HG03469 (cell line): ENCODE results near the gene MORC1.

Source experiments
- ATAC-seq: cut with Tn5 transposase; IDR thresholded peaks from one replicate; pipeline ENCODE4 v1.9.1; 2021; ENCODE audit warnings: mild to moderate bottlenecking, moderate library complexity, moderate number of reproducible peaks; ENCODE audit not compliant: unreplicated experiment

MORC1 gene

GRCh38 chr3:108947855-108948254 is 170.1 kb downstream of the MORC1 start:
- no peak for ATAC-seq

- no peak for ATAC-seq
Measured at GRCh38 chr3:108946292-108947285, 171.3 kb downstream of the MORC1 start.

- no peak for ATAC-seq
Measured at GRCh38 chr3:108940568-108941263, 177.2 kb downstream of the MORC1 start.

GRCh38 chr3:108940166-108940565 is 177.8 kb downstream of the MORC1 start:
- no peak for ATAC-seq

GRCh38 chr3:108936924-108937689 is 180.8 kb downstream of the MORC1 start:
- ATAC-seq, result no peak

- ATAC-seq, result no peak
Measured at GRCh38 chr3:108931035-108931434, 186.9 kb downstream of the MORC1 start.

- ATAC-seq, result no peak
Measured at GRCh38 chr3:108918866-108919265, 199.1 kb downstream of the MORC1 start.

GRCh38 chr3:108914774-108915641 is 202.9 kb downstream of the MORC1 start:
- ATAC-seq, result peak; percentile 96

GRCh38 chr3:108909799-108910198 is 208.1 kb downstream of the MORC1 start:
- ATAC-seq, result no peak
